ENCODE measurements around the gene ZMIZ1.

- TF ChIP-seq, protein P1, sequence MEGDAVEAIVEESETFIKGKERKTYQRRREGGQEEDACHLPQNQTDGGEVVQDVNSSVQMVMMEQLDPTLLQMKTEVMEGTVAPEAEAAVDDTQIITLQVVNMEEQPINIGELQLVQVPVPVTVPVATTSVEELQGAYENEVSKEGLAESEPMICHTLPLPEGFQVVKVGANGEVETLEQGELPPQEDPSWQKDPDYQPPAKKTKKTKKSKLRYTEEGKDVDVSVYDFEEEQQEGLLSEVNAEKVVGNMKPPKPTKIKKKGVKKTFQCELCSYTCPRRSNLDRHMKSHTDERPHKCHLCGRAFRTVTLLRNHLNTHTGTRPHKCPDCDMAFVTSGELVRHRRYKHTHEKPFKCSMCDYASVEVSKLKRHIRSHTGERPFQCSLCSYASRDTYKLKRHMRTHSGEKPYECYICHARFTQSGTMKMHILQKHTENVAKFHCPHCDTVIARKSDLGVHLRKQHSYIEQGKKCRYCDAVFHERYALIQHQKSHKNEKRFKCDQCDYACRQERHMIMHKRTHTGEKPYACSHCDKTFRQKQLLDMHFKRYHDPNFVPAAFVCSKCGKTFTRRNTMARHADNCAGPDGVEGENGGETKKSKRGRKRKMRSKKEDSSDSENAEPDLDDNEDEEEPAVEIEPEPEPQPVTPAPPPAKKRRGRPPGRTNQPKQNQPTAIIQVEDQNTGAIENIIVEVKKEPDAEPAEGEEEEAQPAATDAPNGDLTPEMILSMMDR (IDR thresholded peaks at IDR 0.05), result no peak
- TF ChIP-seq POLR2A (IDR thresholded peaks at IDR 0.05), result no peak
These were observed 12.7 kb downstream of the ZMIZ1 start for GRCh38 chr10:79081353-79082034.
